Retina (tissue), 1 donor: ENCODE data around the gene TREM2.
"Not testable (repeated sequence)": the region's sequence is repeated elsewhere in the genome, so short reads cannot be mapped to it uniquely, and the experiment has no call there.

Experiments used
- DNase-seq: peaks from one replicate; pipeline ENCODE4 v3.0.0-alpha.2; 2016

The TREM2 gene

GRCh38 chr6:41162687-41163418 is at the start of gene TREM2:
TSS of gene TREM2 (minus strand) at chr6:41163116. CDS start at chr6:41163082, 34 bp downstream.
- DNase-seq = no peak

- DNase-seq = no peak
Measured at GRCh38 chr6:41209547-41210320, 46.8 kb upstream of the TREM2 start.

GRCh38 chr6:41208439-41209106 is 45.7 kb upstream of the TREM2 start:
- DNase-seq = no peak

- DNase-seq = no peak
Measured at GRCh38 chr6:41204156-41204555, 41.2 kb upstream of the TREM2 start.

- no peak for DNase-seq
Measured at GRCh38 chr6:41201764-41202173, 38.9 kb upstream of the TREM2 start.

GRCh38 chr6:41200901-41201763 is 38.2 kb upstream of the TREM2 start, which contains the start of gene TREML2:
TSS of gene TREML2 (minus strand) at chr6:41201149. CDS start at chr6:41201008, 141 bp downstream.
- no peak for DNase-seq

GRCh38 chr6:41200296-41200900 is 37.5 kb upstream of the TREM2 start:
- DNase-seq = no peak

GRCh38 chr6:41199552-41200246 is 36.8 kb upstream of the TREM2 start:
- no peak for DNase-seq

GRCh38 chr6:41197234-41197633 is 34.3 kb upstream of the TREM2 start:
- DNase-seq = no peak

- no peak for DNase-seq
Measured at GRCh38 chr6:41194386-41194785, 31.5 kb upstream of the TREM2 start.

GRCh38 chr6:41193884-41194283 is 31.0 kb upstream of the TREM2 start:
- DNase-seq = no peak

- DNase-seq = no peak
Measured at GRCh38 chr6:41193171-41193734, 30.3 kb upstream of the TREM2 start.

GRCh38 chr6:41191569-41191968 is 28.7 kb upstream of the TREM2 start:
- peak; percentile 23 for DNase-seq

- no peak for DNase-seq
Measured at GRCh38 chr6:41190791-41191190, 27.9 kb upstream of the TREM2 start.

GRCh38 chr6:41189967-41190366 is 27.1 kb upstream of the TREM2 start:
- DNase-seq = no peak

GRCh38 chr6:41189046-41189445 is 26.1 kb upstream of the TREM2 start:
- DNase-seq = not testable (repeated sequence)

- DNase-seq = no peak
Measured at GRCh38 chr6:41187924-41188886, 25.3 kb upstream of the TREM2 start.

GRCh38 chr6:41186031-41186562 is 23.2 kb upstream of the TREM2 start:
- no peak for DNase-seq

GRCh38 chr6:41184761-41185160 is 21.8 kb upstream of the TREM2 start:
- DNase-seq = no peak
